GM23248 (cell line): ENCODE measurements around the gene FGGY.

Experiments used
- EZH2 ChIP-seq: fragments of 200-600 bp; sonication (generic); IDR thresholded peaks from 2 replicates; pipeline ENCODE4 v1.6.1; 2018; ENCODE audit warnings: antibody characterized with exemption, mild to moderate bottlenecking; ENCODE audit not compliant: insufficient read depth, poor library complexity, severe bottlenecking
- EZH2phosphoT487 ChIP-seq: fragments of 200-600 bp; sonication (generic); IDR thresholded peaks from 2 replicates; pipeline ENCODE4 v1.6.1; 2018; ENCODE audit warnings: antibody characterized with exemption, moderate library complexity, mild to moderate bottlenecking, low read depth; ENCODE audit not compliant: insufficient read depth

DNA sequence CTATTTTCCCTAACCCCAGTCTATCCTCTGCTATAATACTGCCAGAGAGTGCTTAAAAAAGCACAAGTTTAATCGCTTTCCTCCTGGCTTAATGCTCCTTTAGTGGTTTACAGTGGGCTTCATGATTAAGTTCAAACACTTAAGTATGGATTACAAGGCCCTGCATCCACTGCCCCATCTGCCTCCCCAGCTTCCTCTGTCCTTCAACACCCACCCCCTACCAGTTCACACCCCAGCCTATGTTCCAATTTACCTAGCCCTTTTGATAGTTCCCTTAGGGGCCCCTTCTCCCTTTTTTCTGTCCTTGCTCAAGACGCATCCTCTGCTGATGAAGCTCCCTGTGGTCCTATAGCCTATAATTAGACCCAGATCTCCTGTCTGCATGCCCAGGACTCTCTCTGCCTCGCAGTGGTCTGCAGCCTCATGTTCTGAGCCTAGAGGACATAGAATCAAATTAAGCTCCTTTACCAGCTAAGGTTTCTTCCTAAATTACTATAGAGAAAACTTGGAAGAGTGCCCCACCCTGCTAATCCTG is 212.5 kb downstream of the FGGY start:
- no peak for TF ChIP-seq EZH2
- no peak for TF ChIP-seq EZH2phosphoT487
